Activated CD8-positive, alpha-beta T cell treated with anti-CD3 and anti-CD28 coated beads for 36 hours (primary cell): ENCODE data around the gene ZNF785. TPM values are rescaled to one million over a fixed set of nuclear protein-coding genes. Genes with fewer than 3 reads are reported as not detected.
"Not testable (repeated sequence)": the region's sequence is repeated elsewhere in the genome, so short reads cannot be mapped to it uniquely, and the experiment has no call there.

Source experiments
- ATAC-seq: fragments of 200-7000 bp; cut with Tn5 transposase; one replicate; pipeline ENCODE4 v1.10.0; 2021; ENCODE audit warnings: mild to moderate bottlenecking, moderate library complexity
- CTCF ChIA-PET: fragments of 350-600 bp; sonication (Branson Sonifier 250); formaldehyde crosslinking; loops from one replicate; lab custom pipeline; 2021; ENCODE audit warnings: antibody characterized with exemption; lab: Charles Lee
- POLR2A ChIA-PET: fragments of 350-600 bp; sonication (Branson Sonifier 250); formaldehyde crosslinking; loops from one replicate; lab custom pipeline; 2021; ENCODE audit warnings: antibody characterized with exemption; lab: Charles Lee
- DNase-seq: peaks from one replicate; pipeline ENCODE4 v3.0.0-alpha.2; 2020
- H3K27ac Mint-ChIP-seq: one replicate; pipeline ENCODE4 v1.8.0; 2021; ENCODE audit warnings: mild to moderate bottlenecking, mixed read lengths
- H3K27me3 Mint-ChIP-seq: one replicate; pipeline ENCODE4 v1.8.0; 2021; ENCODE audit warnings: mixed read lengths
- H3K36me3 Mint-ChIP-seq: one replicate; pipeline ENCODE4 v1.8.0; 2021; ENCODE audit warnings: low read depth, mixed read lengths
- H3K4me1 Mint-ChIP-seq: one replicate; pipeline ENCODE4 v1.8.0; 2021; ENCODE audit warnings: low read depth, mixed read lengths
- H3K4me3 Mint-ChIP-seq: one replicate; pipeline ENCODE4 v1.8.0; 2021; ENCODE audit warnings: mild to moderate bottlenecking, moderate library complexity, mixed read lengths
- H3K9me3 Mint-ChIP-seq: one replicate; pipeline ENCODE4 v1.8.0; 2021; ENCODE audit warnings: mixed read lengths
- CTCF ChIP-seq: fragments of 200-600 bp; IDR thresholded peaks from one replicate; pipeline ENCODE4 v1.8.0; 2022; ENCODE audit warnings: antibody characterized with exemption, mild to moderate bottlenecking
- intact Hi-C: fragments of 100-400 bp; cut with micrococcal nuclease; formaldehyde crosslinking; loops from one replicate; pipeline ENCODE4 v1.10.0; 2022
- total RNA-seq, 2 experiments: library from RNA; stranded (reverse); gene quantifications; one replicate each; pipeline ENCODE4 v1.2.3, GENCODE V29; 2021

ZNF785 gene
- total RNA-seq, 2 experiments from 2014 or later, result 8.8 to 10.3 TPM

- ATAC-seq, result no peak
- Mint-ChIP-seq H3K9me3 (no peaks in the 10 kb centered on the region), H3K27ac (no peak overlapping the region), H3K4me1 (peaks cover 4% of the 10 kb centered on the region), H3K4me3 (no peak overlapping the region), H3K27me3 (no peaks in the 10 kb centered on the region), H3K36me3 (peaks cover 15% of the 10 kb centered on the region)
- DNase-seq, result no peak
- no peak for TF ChIP-seq CTCF
- POLR2A ChIA-PET, result interaction anchor here (1.3 to 2.2 kb wide), 4 partner anchors 9 to 127 kb away, joined by 3 to 5 read pairs (median 4); partner anchors contain the start of genes ZNF689 and ZNF785
- intact Hi-C loops, result no loop called here
- CTCF ChIA-PET, result interaction anchor here (0.7 to 6.5 kb wide), 6 partner anchors 12 to 191 kb away, joined by 3 to 42 read pairs (median 32); partner anchors contain the start of genes DCTPP1, ZNF747 and ZNF785
These were observed 15.4 kb upstream of the ZNF785 start for GRCh38 chr16:30600929-30601328.

GRCh38 chr16:30600215-30600614 lies 14.7 kb upstream of the ZNF785 start:
- CTCF ChIA-PET, result interaction anchor here (0.9 to 6.5 kb wide), 9 partner anchors 8 to 190 kb away, joined by 3 to 42 read pairs (median 19); partner anchors contain the start of genes DCTPP1, ZNF688, ZNF747 and ZNF785
- H3K27ac Mint-ChIP-seq, result no peak overlapping the region

GRCh38 chr16:30592871-30593270 lies 7.4 kb upstream of the ZNF785 start:
- Mint-ChIP-seq H3K9me3 (no peaks in the 10 kb centered on the region), H3K36me3 (peaks cover 5% of the 10 kb centered on the region), H3K27me3 (no peaks in the 10 kb centered on the region), H3K4me1 (peaks cover under 1% of the 10 kb centered on the region), H3K27ac (no peak overlapping the region), H3K4me3 (no peak overlapping the region)
- intact Hi-C loops, result no loop called here
- CTCF ChIA-PET, result interaction anchor here (1.1 kb wide), 1 partner anchor 21 kb away, joined by 4 read pairs; the partner anchor contains the start of gene ZNF688
- no peak for TF ChIP-seq CTCF
- DNase-seq, result no peak
- no peak for ATAC-seq
- POLR2A ChIA-PET, result no interaction called here

More at GRCh38 chr16:30600215-30600614, 14.7 kb upstream of the ZNF785 start:
- Mint-ChIP-seq H3K27me3 (no peaks in the 10 kb centered on the region), H3K36me3 (peaks cover 11% of the 10 kb centered on the region), H3K9me3 (no peaks in the 10 kb centered on the region), H3K4me3 (no peak overlapping the region), H3K4me1 (peaks cover 4% of the 10 kb centered on the region)
- intact Hi-C loops, result no loop called here
- ATAC-seq (no peak), DNase-seq (no peak)
- POLR2A ChIA-PET, result interaction anchor here (0.7 to 3.1 kb wide), 5 partner anchors 10 to 142 kb away, joined by 3 to 14 read pairs (median 5); partner anchors contain the start of genes ZNF689, ZNF747 and ZNF785
- TF ChIP-seq CTCF, result no peak

- peaks cover 20% of the 10 kb centered on the region for H3K36me3 Mint-ChIP-seq
- CTCF ChIA-PET, result interaction anchor here (0.7 to 1.9 kb wide), 2 partner anchors 13 to 32 kb away, joined by 3 to 4 read pairs; no protein-coding TSS in a partner anchor
- H3K4me1 Mint-ChIP-seq, result peaks cover 12% of the 10 kb centered on the region
- H3K27me3 Mint-ChIP-seq, H3K4me3 Mint-ChIP-seq, intact Hi-C loops, POLR2A ChIA-PET, DNase-seq, H3K27ac Mint-ChIP-seq, H3K9me3 Mint-ChIP-seq, ATAC-seq: not testable (repeated sequence)
These were observed 5.4 kb upstream of the ZNF785 start for GRCh38 chr16:30590869-30591268.

GRCh38 chr16:30589582-30589981 lies 4.1 kb upstream of the ZNF785 start:
- CTCF ChIA-PET, result not testable (repeated sequence)

GRCh38 chr16:30588651-30589050 lies 3.2 kb upstream of the ZNF785 start:
- no peak for ATAC-seq
- no peaks in the 10 kb centered on the region for H3K9me3 Mint-ChIP-seq
- DNase-seq, result no peak
- no peak for TF ChIP-seq CTCF
- H3K27ac Mint-ChIP-seq, result no peak overlapping the region
- POLR2A ChIA-PET, result interaction anchor here (1.3 kb wide), 1 partner anchor 22 kb away, joined by 3 read pairs; the partner anchor contains the start of gene ZNF689
- intact Hi-C loops, result no loop called here
- CTCF ChIA-PET, result interaction anchor here (1.7 kb wide), 1 partner anchor 27 kb away, joined by 6 read pairs; no protein-coding TSS in a partner anchor
- H3K36me3 Mint-ChIP-seq, result peaks cover 22% of the 10 kb centered on the region
- H3K4me3 Mint-ChIP-seq, result no peak overlapping the region
- H3K4me1 Mint-ChIP-seq, result peaks cover 17% of the 10 kb centered on the region
- H3K27me3 Mint-ChIP-seq, result no peaks in the 10 kb centered on the region

More at GRCh38 chr16:30589582-30589981, 4.1 kb upstream of the ZNF785 start:
- H3K9me3 Mint-ChIP-seq, ATAC-seq, POLR2A ChIA-PET, H3K27me3 Mint-ChIP-seq, intact Hi-C loops, H3K27ac Mint-ChIP-seq, DNase-seq, H3K4me3 Mint-ChIP-seq: not testable (repeated sequence)
- Mint-ChIP-seq H3K4me1 (peaks cover 15% of the 10 kb centered on the region), H3K36me3 (peaks cover 24% of the 10 kb centered on the region)
